Lung microvascular endothelial cell (primary cell): ENCODE results near the gene ZP1. TPM values are rescaled to one million over a fixed set of nuclear protein-coding genes. Genes with fewer than 3 reads are reported as not detected.
A peak's percentile ranks its signal among the peaks of the same experiment; 100 is the strongest.

Experiments used
- DNase-seq, 2 donors: peaks; one replicate each; pipeline versions ENCODE4 v3.0.0 to v3.0.0-alpha.2; 2010; ENCODE audit warnings: low read depth in 2 of 2
- total RNA-seq: library from RNA; depleted of rRNA; stranded (reverse); fragments of >200 nt; gene quantifications from 2 replicates; pipeline ENCODE4 v1.2.1, GENCODE V29; 2014

Gene ZP1
- total RNA-seq, 1 donor from 2014 or later, result not detected

DNA sequence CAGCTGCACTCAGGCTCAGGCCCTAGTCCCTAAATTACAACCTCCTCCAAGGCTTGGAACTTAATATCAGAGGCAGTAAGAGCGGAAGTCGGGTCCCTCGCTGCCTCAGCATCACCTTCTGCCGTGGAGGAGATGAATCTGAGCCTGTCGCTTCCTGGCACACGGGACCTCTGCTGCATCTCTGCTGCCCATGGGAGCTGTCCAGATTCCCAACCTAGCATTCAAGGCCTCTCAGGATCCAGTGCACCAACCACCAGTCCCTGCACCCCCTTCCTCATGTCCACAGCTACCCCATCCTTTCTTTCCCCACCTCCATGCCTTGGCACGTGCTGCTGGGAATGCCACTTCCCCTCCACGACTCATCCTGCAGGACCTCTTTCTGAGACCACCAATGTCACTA lies 9.1 kb upstream of the ZP1 start:
- DNase-seq, result no peak

DNA sequence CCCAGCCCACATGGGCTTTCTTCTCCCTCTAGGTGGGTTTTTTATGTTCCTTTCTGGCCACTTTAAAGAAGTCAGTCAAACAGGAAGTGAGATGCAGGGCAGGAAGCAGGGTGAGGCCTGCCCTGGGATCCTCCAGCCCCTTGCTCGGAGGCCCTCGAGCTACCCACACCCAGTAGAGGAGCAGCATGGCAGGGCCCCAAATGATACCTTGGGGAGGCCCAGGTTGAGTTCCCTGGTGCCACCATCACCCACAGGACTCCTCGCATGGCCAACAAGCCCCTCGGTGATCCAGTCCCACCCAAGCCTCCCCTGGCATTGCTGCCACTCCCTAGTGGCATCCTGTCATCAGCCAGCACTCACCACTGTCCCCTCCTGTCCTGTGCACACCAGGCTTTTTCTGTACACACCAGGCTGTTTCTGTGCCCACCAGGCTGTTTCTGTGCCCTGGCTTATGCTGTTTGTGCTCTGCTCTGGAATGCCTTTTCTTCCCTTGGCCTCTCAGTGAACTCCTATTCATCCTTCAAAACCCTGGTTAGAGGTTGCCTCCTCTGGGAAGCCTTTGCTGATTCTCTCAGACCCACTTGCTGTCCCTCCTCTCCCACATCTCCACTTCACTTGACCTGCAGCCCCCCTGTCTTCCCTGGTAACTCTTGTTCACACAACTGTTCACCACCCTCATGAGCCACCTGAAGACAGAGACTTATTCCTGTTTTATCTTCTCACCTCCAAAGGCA lies 8.4 kb upstream of the ZP1 start:
- no peak for DNase-seq

DNA sequence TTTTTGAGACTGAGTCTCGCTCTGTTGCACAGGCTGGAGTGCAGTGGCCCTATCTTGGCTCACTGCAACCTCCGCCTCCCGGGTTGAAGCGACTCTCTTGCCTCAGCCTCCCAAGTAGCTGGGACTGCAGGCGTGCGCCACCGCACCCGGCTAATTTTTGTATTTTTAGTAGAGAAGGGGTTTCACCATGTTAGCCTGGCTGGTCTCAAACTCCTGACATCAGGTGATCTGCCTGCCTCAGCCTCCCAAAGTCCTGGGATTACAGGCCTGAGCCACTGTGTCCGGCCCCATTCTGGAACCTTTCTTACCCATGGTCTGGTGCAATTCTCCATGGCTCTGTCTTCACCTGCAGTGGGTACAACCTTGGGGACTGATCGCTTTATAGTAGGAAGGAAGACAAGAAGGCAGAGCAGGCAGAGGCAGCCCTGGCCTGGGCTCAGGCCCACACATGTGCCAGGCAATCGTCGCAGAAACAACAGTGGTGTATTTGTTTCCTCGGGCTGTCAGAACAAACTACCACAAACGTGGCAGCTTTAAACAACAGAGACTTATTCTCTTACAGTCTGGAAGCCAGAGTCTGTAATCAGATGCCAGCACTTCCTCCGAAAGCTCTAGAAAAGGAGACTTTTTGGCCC lies 7.6 kb upstream of the ZP1 start:
- no peak for DNase-seq

DNA sequence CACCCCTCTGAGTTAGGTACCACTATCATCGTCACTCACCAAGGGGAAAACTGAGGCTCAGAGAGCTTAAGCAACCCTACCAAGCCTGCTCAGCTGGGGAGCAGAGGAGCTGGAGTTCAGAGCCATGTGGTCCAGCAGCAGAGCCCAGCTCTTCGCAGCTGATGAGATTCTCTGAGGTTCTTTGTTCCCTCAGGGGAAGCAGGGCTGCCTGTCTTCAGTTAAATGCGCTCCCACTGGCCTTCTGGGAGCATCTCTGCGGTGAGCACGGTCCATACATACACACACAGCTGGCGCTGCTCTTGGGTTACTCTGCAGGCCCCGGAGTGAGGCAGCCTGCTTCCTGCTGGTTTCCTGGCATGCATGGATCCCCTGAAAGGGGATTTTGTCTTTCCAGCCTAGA lies 6.4 kb upstream of the ZP1 start:
- DNase-seq, result peak; percentile 21 to 27

DNA sequence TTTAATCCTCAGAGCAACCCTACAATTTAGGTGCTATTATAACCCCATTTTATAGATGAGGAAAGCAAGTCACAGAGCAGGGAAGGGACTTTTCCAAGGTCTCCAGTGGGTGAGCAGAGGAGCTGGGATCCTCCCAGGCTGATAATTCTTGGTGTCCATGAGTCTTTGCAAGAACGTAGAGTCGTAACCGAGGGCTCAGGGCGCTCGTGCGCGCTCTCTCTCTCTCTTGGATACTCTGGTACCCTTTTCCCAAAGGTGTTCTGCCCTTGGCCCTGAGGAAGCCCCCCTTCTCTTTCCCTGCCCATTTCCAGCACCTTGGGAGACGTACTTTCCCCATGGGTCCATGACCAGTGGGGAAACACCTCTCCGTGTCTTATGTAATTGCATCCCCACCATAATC lies 5.2 kb upstream of the ZP1 start:
- no peak for DNase-seq

DNA sequence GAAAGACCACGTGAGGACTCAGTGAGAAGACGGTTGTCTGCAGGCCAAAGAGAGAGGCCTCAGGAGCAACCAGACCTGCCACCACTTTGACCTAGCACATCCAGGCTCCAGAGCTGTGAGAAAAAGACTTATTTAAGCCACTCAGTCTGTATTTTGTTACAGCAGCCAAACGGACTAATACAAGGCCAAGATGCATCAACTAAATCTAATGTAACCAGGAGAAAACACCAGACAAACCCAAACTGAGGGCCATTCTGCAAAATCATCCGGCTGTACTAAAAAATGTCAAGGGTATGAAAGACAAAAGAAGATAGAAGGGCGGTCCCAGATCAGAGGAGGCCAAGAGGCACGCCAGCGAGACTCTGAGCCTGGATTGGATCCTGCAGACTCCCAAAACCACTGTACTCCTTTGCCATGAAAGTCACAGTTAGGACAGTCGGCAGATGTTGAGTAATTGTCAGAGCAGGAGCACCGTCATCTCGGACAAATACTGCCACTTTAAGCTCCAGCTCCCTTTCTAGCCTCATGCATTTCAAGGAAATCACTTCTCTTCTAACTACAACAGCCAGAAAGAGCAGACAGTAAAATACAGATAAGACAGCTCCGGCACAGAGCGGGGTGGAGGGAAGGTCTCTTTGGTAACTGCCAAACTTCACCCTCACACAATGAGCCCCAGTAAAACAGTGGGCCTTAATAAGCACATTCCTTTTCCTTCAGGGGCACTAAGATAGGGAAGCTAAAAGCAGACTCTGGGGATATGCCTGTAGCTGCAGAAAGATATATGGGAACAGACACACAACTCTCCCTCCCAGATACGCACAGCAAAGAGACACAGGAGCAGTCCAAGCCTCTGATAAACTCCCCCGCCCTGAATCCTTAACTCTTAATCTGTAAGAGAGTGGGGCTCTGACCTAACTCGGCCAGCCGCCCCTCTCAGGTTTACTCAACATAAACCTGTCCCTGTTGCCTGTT lies 3.5 kb upstream of the ZP1 start:
- DNase-seq, result no peak

DNA sequence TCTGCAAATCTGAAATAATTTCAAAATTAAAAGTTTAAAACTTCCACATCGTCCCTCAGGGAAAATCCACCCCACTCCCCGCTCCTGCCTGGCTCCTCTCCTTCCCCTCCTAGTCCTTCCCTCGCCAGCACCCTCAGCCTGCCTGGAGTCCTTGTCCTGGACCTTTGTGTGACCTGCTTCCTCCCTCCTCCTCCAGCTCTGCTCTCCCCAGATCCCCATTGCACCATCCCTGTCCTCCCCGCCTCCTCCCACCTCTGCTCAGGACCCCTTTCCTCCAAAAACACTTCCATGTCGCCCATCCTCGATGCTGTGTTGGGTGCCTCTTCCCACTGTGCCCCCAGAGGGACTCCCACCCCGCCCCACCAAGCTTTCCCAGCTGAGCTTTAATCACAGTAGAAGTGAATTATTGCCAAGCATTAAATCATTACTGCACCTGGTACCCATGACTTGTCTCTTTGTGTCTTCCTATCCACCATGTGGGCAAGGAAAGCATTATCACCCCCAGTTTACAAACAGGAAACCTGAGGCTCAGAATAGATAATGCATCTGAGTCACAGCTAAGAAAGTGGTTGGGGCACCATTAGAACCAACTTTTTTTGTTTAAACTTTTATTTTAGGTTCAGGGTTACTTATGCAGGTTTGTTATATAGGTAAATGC lies 2.4 kb upstream of the ZP1 start:
- no peak for DNase-seq

DNA sequence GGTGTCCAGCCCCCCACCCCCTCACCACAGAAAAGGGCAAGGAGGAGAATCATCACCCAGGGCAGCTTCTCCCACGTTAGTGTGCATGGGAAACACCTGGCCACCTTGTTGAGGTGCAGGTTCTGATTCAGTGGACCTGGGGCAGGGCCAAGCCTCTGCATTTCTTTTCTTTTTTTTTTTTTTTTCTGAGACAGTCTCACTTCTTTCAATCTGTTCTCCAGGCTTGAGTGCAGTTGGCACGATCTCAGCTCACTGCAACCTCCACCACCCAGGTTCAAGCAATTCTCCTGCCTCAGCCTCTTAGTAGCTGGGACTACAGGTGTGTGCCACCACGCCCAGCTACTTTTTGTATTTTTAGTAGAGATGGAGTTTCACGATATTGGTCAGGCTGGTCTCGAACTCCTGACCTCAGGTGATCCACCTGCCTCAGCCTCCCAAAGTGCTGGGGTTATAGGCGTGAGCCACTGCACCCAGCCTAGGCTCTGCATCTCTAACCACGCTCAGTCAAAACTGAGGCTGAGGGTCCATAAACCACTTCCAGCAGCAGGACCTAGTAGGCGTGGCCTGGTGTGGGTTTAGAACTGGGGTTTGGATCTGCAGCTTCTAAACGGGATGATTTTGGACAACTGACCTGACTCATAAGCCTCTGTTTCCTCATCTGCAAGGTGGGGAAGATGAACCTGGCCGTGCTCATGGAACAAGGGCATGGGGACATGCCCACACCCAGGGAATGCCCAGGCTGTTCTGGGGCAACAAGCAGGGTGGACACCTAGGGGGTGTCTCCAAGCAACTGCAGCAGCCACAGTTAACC lies 734 bp downstream of the ZP1 start:
- DNase-seq, result no peak

DNA sequence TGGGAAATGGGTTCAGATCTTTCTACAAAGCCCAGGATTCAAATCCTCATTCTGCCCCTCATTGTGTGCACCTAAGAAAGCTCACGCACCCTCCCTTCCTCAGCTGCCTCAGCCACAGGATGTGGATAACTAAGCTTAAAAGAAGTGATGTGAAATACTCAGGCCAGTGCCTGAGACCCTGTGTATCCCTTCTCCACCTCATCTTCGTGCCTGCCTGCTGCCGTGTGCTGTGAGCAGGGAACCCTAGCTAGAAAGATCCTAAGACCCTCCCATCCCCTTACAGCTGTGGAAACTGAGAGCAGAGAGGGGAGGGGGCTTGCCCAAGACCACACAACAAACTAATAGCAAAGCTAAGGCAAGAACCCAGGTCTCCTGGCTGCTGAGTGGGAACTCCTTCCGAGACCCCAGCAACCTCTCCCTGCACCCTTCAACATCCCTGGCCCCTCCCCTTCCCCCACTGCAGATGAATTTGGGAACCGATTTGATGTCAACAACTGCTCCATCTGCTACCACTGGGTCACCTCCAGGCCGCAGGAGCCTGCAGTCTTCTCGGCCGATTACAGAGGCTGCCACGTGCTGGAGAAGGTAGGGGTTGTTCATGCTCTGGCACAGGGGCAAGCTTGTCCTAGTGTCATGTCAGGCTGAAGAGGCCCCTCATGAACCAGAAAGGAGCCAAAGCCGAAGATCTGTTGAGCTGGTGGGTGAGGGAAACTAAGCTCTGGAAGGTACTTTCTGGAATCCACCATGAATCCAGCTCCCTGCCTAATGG lies 1.5 kb downstream of the ZP1 start:
- DNase-seq, result no peak

DNA sequence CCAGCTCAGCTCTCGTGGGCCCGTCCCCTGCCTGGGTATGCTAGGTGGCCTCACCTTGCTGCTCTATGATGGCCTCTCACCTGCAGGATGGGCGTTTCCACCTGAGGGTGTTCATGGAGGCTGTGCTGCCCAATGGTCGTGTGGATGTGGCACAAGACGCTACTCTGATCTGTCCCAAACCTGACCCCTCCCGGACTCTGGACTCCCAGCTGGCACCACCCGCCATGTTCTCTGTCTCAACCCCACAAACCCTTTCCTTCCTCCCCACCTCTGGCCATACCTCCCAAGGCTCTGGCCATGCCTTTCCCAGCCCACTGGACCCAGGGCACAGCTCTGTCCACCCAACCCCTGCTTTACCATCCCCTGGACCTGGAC lies 2.1 kb downstream of the ZP1 start:
- no peak for DNase-seq

DNA sequence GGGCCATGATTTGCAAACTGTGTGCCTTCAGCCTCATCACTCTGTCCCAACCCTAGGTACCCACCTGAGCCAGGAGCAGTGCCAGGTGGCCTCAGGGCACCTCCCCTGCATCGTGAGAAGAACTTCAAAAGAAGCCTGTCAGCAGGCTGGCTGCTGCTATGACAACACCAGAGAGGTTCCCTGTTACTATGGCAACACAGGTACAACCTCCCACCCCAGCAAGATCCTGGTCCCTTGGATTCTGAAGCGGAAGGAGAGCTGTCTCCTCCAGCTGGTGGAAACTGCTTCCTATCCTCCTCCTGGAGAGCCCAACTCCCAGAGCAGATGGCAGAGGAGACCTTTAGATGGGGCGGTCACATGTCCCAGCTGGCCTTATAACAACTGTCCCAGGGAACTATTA lies 2.9 kb downstream of the ZP1 start:
- no peak for DNase-seq

DNA sequence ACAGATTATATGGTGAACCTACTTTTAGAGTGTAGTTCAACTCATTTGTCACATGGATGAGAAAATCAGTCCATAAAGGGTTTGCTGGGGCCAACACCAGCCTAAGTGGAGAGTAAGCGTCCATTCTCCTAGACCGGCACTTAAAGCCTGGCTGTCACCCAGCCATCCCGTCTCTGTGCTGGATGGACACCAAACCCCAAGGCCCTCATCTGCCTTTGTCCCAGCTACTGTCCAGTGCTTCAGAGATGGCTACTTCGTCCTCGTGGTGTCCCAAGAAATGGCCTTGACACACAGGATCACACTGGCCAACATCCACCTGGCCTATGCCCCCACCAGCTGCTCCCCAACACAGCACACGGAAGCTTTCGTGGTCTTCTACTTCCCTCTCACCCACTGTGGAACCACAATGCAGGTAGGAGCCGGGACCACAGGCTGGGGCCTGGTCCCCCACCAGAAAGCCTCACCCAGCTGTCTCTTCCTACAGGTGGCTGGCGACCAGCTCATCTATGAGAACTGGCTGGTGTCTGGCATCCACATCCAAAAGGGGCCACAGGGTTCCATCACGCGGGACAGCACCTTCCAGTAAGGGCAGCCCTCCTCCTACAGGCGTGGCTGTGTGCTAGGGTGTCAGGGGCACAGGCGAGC lies 3.5 kb downstream of the ZP1 start:
- DNase-seq, result no peak

DNA sequence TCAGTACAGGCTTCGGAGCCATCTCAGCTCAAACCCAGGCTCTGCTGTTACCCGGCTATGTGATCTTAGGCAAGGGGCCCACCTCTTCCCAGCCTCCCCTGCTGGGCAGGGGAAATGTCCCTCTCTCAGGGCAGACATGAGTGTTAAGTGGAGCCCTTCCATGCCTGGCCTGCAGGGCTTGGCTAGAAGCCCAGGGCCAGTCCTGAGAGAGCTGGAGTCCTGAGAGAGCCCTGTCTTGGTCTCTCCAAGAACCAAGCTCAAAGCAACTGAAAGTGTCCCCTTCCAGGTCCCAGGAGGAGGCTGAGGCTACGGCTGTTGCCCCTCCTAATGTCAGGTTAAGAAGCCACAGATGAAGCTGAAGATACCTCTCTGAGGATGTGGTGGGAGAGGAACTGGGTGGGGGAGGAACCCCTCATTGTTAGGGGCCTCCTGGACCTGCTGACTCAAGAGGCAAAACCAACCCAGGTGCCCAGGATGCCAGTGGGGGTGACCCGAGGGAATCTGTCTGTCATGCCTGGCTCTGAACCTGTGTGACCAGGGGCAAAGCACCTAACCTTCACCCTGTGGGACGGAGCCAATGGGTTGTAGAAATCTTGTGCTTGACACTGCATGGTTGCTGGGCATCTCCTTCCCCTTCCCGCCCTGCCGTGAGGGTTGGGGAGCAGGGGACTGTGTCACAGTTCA lies 4.2 kb downstream of the ZP1 start:
- DNase-seq, result peak in 1 of 2 donors; percentile 24

DNA sequence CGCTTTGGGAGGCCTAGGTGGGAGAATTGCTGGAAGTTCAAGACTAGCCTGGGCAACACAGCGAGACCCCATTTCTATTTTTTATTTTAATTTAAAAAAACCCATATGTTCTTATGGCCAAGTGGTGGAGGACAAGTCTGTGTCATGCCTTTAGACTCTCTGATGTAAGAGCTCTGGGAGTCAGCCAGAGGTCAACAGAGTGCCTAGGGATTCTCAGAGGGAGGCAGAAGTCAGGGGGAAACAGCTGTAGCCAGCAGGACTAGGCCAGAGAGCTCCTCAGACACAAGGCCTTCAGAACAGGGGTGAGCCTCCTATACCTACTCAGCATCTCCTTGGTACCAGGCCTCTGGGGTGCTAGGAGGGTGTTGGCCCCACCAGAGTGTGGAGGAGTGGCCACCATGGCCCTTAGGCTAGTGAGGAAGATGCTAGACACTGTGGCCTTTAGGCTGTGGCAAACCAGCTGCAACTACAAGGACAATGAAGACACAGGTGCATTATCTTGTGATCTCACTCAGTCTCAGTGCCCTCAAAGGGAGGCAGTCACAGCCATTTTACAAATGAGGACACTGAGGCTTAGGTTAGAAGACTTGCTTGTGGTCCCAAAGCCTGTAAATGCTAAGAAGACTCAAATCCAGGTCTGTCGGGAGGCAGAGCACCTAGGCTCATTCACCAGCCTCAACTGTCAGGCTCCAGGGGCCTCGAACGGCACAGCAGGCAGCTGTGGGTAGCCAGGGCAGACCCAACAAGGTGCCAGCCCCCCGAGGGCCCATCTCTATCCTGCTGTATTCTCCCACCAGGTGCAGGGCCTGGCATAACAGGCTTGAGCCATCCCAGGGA lies 5.0 kb downstream of the ZP1 start:
- peak in 1 of 2 donors; percentile 56 for DNase-seq

DNA sequence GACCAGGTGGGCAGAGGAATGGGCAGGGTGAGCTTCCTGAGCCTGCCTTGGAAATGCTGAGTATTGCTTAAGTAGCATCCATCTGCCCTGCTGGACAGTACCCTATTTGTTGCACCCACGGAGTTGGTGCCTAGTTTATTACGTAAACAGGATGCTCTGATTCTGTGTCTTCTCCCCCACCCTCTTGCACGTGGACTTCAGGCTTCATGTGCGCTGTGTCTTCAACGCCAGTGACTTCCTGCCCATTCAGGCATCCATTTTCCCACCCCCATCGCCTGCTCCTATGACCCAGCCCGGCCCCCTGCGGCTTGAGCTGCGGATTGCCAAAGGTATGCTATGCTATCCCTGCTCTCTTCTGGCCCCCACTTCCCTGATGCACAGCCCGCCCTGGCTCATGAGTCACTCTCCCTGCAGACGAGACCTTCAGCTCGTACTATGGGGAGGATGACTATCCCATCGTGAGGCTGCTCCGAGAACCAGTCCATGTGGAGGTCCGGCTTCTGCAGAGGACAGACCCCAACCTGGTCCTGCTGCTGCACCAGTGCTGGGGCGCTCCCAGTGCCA lies 5.7 kb downstream of the ZP1 start:
- DNase-seq, result peak; percentile 25 to 69

DNA sequence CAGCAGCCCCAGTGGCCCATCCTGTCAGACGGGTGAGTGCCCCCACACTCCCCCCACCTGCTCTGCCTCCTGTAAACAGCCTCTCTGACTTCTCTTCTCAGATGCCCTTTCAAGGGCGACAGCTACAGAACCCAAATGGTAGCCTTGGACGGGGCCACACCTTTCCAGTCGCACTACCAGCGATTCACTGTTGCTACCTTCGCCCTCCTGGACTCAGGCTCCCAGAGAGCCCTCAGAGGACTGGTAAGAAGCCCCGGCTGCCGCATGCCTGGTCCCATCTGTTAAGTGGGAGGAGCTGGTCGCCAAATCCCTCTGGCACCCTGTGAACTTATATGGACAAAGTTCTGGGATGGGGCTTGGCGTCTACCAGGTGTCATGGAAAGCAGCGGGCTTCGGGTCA lies 6.2 kb downstream of the ZP1 start:
- no peak for DNase-seq

DNA sequence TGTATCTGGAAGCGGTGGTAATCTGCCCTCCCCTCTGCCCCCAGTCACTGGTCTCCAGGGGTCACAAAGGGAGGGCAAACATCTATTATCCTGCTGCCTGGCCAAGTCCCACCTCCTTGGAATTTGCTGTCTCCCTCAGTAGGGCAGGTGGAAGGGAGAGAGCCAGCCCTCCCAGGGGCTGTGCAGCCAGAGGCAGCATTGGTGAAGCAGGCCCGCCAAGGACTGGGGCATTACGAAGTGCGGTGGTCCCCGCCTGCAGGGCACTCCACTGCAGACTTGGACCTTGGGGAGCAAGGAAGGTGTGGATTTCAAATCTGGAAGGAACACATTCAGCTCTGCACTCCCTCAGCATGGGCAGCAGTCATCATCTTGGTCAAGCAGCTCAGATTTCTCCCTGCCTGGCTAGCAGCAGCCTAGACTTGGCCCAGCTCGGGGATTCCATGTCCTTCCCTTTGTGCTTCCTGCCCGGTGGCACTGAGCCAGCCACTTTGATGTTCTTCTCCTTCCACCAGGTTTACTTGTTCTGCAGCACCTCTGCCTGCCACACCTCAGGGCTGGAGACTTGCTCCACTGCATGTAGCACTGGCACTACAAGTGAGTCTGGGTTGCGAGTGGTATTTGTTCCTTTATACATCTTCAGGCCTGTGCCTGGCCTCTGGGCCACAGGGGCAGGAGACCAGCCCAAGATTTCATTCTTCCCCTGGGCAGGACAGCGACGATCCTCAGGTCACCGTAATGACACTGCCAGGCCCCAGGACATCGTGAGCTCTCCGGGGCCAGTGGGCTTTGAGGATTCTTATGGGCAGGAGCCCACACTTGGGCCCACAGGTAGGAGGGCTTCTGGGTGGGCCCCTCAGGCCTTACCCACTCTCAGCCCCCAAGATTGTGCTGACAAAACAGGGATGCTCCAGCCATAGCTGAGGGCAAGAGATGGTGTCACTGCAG lies 7.4 kb downstream of the ZP1 start:
- DNase-seq, result no peak
